GM19397 (cell line): ENCODE data around the gene MAP1A.

Experiments
- ATAC-seq: cut with Tn5 transposase; IDR thresholded peaks from one replicate; pipeline ENCODE4 v1.9.1; 2021; ENCODE audit warnings: mild to moderate bottlenecking, moderate library complexity; ENCODE audit not compliant: unreplicated experiment

Gene MAP1A

GRCh38 chr15:43510200-43511011 is 7.0 kb upstream of the MAP1A start:
- peak; percentile 97 for ATAC-seq

GRCh38 chr15:43511012-43511885 is 6.2 kb upstream of the MAP1A start:
- ATAC-seq = no peak

GRCh38 chr15:43513550-43513949 is 3.9 kb upstream of the MAP1A start:
- no peak for ATAC-seq

GRCh38 chr15:43514241-43515057 is 3.0 kb upstream of the MAP1A start:
- no peak for ATAC-seq

- ATAC-seq = no peak
Observed at GRCh38 chr15:43515741-43516140, 1.7 kb upstream of the MAP1A start.

- ATAC-seq = no peak
Observed at GRCh38 chr15:43516185-43516584, 1.2 kb upstream of the MAP1A start.

- ATAC-seq = no peak
Observed at GRCh38 chr15:43516801-43517353, 531 bp upstream of the MAP1A start.

GRCh38 chr15:43518197-43518761 is 871 bp downstream of the MAP1A start:
- no peak for ATAC-seq

GRCh38 chr15:43519196-43519595 is 1.8 kb downstream of the MAP1A start:
- no peak for ATAC-seq

- ATAC-seq = no peak
Observed at GRCh38 chr15:43520138-43520537, 2.7 kb downstream of the MAP1A start.

GRCh38 chr15:43521419-43521818 is 4.0 kb downstream of the MAP1A start:
- ATAC-seq = no peak

GRCh38 chr15:43522247-43522646 is 4.8 kb downstream of the MAP1A start:
- no peak for ATAC-seq

GRCh38 chr15:43523646-43524045 is 6.2 kb downstream of the MAP1A start:
- no peak for ATAC-seq

GRCh38 chr15:43524254-43524845 is 6.9 kb downstream of the MAP1A start:
- no peak for ATAC-seq

- ATAC-seq = no peak
Observed at GRCh38 chr15:43525131-43525530, 7.7 kb downstream of the MAP1A start.

GRCh38 chr15:43526261-43526930 is 9.0 kb downstream of the MAP1A start:
- no peak for ATAC-seq

- ATAC-seq = no peak
Observed at GRCh38 chr15:43527016-43527801, 9.8 kb downstream of the MAP1A start.

GRCh38 chr15:43527802-43528541 is 10.6 kb downstream of the MAP1A start:
- ATAC-seq = no peak
